Measurements from ENCODE around the gene LRRC46.

The LRRC46 gene

DNA sequence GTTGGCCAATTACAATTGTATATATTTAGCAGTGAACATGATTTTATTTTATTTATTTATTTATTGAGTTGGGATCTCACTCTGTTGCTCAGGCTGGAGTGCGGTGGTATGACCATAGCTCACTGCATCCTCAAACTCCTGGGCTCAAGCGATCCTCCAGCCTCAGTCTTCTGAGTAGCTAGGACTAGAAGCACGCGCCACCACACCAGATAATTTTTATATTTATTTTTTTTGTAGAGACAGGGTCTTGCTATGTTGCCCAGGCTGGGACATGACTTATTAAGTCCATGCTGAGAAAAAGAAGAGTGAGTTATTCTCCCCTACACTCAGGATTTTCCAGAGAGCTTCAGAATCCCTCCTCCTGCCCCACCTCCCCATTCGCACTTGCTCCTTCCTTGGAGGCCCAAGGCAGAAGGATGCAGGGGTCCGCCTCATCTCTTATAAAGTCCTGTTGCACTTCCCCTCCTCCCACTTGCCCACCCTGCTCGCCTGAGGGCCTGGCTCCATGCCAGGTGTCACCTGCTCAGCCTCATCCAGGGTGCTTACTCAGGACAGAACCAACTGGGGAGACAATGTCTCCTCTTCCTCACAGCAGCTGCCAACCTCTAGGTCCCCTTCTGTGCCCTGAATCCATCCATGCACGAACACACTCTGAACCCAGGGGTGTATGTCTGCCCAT lies 48.4 kb downstream of the LRRC46 start:
- DNase-seq (ENCODE audit: insufficient read length, low spot score) (no peak), FAIRE-seq (no peak)
- TF ChIP-seq PAX5 (IDR thresholded peaks at IDR 0.05; ENCODE audit: insufficient read depth, low read length, severe bottlenecking) (no peak), POLR2A (IDR thresholded peaks at IDR 0.05; ENCODE audit: low read depth, low read length) (no peak), TAF1 (IDR thresholded peaks at IDR 0.05; ENCODE audit: low read depth, low read length) (no peak)

DNA sequence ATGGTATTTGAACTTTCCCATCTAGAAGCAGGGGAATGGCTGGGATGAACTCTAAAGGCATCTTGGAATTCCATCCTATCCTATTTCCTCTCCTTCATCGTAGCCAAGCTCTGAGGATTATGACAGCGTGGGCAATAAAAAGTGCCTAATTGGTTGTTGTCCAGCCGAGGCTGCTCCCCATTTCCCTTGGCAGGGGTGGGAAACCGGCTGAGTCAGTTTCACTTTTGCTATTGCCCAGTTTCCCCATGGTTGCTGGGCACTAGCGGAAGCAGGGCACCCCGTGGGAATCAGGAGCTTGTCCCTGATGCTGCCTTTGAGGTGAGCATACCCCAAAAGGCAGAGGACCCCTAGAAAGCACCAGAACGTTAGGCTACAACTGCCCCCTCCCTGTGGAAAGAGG lies 50.8 kb downstream of the LRRC46 start:
- DNase-seq (ENCODE audit: insufficient read length, low spot score) (no peak), FAIRE-seq (no peak)
- TF ChIP-seq POLR2AphosphoS5 (IDR thresholded peaks at IDR 0.05; ENCODE audit: low read depth, low read length) (no peak), SPI1 (IDR thresholded peaks at IDR 0.05; ENCODE audit: low read depth, low read length) (no peak), TAF1 (IDR thresholded peaks at IDR 0.05; ENCODE audit: low read depth, low read length) (no peak), PAX5 (IDR thresholded peaks at IDR 0.05; ENCODE audit: insufficient read depth, low read length, severe bottlenecking) (no peak), POU2F2 (IDR thresholded peaks at IDR 0.05; ENCODE audit: low read depth, low read length) (no peak), POLR2A (IDR thresholded peaks at IDR 0.05; ENCODE audit: low read depth, low read length) (no peak)

DNA sequence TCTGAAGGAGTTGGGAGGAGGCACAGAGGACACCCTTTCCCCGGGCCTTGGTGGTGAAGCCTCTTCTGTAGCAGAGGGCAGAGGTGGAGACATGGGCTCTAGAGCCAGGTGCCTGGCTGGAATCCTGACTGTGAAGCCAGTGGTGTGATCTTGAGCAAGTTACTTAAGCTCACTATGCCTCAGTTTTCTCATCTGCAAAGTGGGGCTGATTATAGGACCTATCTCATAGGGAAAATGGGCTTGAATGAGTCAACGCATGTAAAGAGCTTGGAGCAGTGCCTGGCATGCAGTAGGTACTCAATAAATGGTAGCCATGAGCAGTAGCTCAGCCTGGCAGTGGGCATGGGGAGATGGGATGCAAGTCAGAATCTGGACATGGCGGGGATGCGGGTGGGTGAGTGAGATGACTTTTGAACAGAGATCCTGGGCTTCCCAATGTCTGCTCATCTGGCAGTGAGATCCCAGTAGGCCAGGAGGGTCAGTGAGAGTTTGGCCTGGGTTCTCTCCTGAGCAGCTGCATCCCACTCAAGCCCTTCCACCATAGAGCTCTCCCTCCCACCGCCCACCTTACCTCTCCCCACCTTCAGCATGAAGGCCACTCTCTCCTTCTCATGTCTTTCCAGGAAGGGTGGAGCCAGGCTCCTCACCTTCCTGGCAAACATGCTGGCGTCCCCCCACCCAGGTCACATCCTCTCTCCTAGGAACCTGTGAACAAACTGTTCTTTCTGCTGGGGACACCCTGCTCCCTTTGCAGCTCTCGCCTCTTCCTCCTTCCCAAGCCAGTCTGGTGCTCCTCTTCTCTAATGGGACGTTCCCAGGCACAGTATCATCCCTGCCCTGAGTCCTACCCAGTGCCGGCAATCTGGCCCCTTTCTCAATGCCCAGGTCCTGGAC lies 51.5 kb downstream of the LRRC46 start:
- TF ChIP-seq POU2F2 (IDR thresholded peaks at IDR 0.05; ENCODE audit: low read depth, low read length) = no peak
- no peak for TF ChIP-seq SPI1 (IDR thresholded peaks at IDR 0.05; ENCODE audit: low read depth, low read length)
- TF ChIP-seq PAX5 (IDR thresholded peaks at IDR 0.05; ENCODE audit: insufficient read depth, low read length, severe bottlenecking) = no peak
- no peak for TF ChIP-seq POLR2AphosphoS5 (IDR thresholded peaks at IDR 0.05; ENCODE audit: low read depth, low read length)
- no peak for TF ChIP-seq TAF1 (IDR thresholded peaks at IDR 0.05; ENCODE audit: low read depth, low read length)
- TF ChIP-seq POLR2A (IDR thresholded peaks at IDR 0.05; ENCODE audit: low read depth, low read length) = no peak
- FAIRE-seq (no peak), DNase-seq (ENCODE audit: insufficient read length, low spot score) (no peak)

DNA sequence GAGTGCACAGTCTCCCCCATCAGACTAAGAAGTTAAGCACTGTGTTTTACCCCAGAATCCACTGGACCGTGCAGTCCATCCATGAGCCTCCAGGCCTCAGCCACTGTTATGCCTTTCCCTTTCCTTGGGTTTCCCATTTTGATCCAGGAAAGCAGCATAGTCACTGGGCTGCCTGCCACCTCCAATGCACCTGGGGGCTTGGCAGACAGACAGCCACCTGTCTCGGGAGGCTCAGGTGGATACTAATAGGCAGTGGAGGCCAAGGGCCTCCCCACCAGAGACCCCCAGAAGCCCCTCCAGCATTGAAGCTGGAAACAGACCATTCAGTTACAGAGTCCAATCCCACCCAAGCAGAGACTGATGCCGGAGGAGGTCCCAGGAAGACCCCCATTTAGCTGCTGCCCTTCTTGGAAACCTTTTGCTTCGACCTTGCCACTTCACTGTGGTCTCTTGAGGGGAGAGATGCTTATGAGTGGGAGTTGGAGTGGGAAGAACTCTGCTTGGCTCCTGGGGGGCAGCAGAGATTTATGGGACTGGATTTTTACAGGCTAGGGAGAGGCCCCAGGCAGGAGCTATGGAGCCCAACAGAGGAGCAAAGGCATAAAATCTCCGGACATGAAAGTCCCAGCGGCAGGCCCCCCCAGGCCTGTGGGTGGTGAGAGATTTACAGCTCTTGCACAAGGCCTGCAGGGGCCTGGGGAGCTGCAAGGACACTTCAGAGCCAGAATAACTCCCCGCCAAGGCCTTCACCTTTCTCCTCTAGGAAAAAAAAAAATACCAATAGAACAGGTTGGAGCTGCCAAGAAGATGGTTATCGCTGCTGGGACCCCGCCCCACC lies 52.3 kb downstream of the LRRC46 start:
- DNase-seq (ENCODE audit: insufficient read length, low spot score) (no peak), FAIRE-seq (no peak)
- TF ChIP-seq PAX5 (IDR thresholded peaks at IDR 0.05; ENCODE audit: insufficient read depth, low read length, severe bottlenecking) = no peak
- TF ChIP-seq POLR2AphosphoS5 (IDR thresholded peaks at IDR 0.05; ENCODE audit: low read depth, low read length) = no peak
- TF ChIP-seq POU2F2 (IDR thresholded peaks at IDR 0.05; ENCODE audit: low read depth, low read length) = no peak
- TF ChIP-seq SPI1 (IDR thresholded peaks at IDR 0.05; ENCODE audit: low read depth, low read length) = no peak
- TF ChIP-seq TAF1 (IDR thresholded peaks at IDR 0.05; ENCODE audit: low read depth, low read length) = no peak
- no peak for TF ChIP-seq POLR2A (IDR thresholded peaks at IDR 0.05; ENCODE audit: low read depth, low read length)

DNA sequence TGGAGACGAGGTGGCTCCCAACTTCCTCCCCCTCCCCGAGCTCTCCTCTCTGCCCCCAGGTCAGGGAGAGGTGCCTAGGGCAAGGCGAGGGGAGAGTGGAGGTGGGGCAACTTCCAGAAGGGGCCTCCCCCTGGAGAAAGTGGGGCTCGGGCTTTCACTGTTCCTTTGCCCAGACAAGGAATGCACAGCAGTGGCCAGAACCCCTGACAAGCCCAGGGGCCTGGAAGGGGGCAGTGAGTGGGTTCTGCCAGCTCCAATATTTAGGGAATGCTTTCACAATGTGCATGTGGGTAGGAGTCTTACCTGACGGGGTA lies 52.9 kb downstream of the LRRC46 start:
- FAIRE-seq = no peak

DNA sequence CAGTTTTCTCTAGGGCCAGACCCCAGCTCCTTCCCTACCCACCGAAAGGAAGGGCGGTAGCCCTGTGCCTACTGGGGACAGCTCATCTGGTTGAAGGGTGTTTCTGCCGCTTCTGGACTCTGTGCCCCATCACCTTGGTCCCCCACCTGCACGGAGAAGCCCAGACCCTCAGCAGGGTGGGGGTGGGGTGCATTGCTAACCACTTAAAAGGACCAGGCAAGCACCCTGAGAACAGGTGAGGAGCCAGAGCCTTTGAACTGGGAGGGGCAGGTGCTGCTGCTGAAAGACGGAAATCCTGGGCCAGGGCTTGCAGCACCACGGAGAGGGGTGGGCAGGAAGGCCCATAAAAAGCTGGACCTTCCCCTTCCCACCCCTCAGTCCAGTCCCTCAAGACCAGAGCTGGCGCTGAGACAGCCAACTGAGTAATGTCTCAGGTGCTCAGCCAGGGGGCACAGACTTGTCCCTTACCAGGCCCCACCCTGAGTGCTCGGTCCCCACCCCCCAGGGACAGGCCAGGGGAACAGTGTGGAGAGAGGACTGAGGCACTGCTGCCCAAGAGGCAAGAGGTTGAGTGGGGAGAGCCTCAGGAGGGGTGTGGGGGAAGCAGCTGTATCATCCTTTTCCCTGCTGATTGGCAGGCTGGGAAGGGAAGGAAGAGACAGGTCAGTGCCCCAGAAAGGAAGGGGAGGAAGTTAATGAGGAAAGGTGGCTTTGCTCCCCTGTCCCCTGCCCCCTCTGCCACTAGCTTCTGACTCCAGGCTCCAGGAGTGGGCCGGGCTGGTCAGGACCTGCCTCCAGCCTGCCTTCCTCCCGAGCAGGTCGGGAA lies 53.6 kb downstream of the LRRC46 start:
- no peak for TF ChIP-seq PAX5 (IDR thresholded peaks at IDR 0.05; ENCODE audit: insufficient read depth, low read length, severe bottlenecking)
- TF ChIP-seq POLR2AphosphoS5 (IDR thresholded peaks at IDR 0.05; ENCODE audit: low read depth, low read length) = no peak
- TF ChIP-seq POU2F2 (IDR thresholded peaks at IDR 0.05; ENCODE audit: low read depth, low read length) = no peak
- TF ChIP-seq POLR2A (IDR thresholded peaks at IDR 0.05; ENCODE audit: low read depth, low read length) = no peak
- DNase-seq (ENCODE audit: insufficient read length, low spot score) = no peak
- FAIRE-seq = no peak

More for the DNA sequence above, 52.9 kb downstream of the LRRC46 start:
- DNase-seq (ENCODE audit: insufficient read length, low spot score) = no peak
- TF ChIP-seq SPI1 (IDR thresholded peaks at IDR 0.05; ENCODE audit: low read depth, low read length) (no peak), POU2F2 (IDR thresholded peaks at IDR 0.05; ENCODE audit: low read depth, low read length) (no peak), POLR2AphosphoS5 (IDR thresholded peaks at IDR 0.05; ENCODE audit: low read depth, low read length) (no peak), TAF1 (IDR thresholded peaks at IDR 0.05; ENCODE audit: low read depth, low read length) (no peak), PAX5 (IDR thresholded peaks at IDR 0.05; ENCODE audit: insufficient read depth, low read length, severe bottlenecking) (no peak), POLR2A (IDR thresholded peaks at IDR 0.05; ENCODE audit: low read depth, low read length) (no peak)

Measured in GM12891 (cell line).